GM15510 (cell line): ENCODE results near the gene EFCAB11.

ENCODE experiments used
- POLR2A ChIP-seq: IDR thresholded peaks from 3 replicates; pipeline ENCODE4 v1.6.1; 2011; ENCODE audit warnings: borderline replicate concordance; ENCODE audit not compliant: insufficient read length; ENCODE audit errors: extremely low read depth

The EFCAB11 gene

DNA sequence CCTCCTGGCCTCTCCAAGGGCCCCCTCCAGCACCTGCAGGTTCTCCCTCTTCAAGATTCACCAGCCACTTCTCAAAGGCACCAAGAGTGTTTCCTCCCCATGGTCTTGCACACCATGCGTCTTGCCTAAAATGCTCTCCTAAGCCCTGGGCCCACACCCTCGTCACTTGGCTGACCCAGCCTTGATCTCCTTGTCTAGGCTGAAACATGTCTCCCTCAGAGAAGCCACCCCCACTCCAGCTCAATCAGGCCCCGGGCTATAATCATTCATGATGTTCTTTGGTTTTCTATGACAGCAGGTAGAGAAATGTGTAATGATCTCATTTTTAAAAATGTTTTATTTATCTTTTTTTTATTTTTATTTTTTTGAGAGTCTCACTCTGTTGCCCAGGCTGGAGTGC, 88.1 kb downstream of the EFCAB11 start:
- TF ChIP-seq POLR2A: no peak

DNA sequence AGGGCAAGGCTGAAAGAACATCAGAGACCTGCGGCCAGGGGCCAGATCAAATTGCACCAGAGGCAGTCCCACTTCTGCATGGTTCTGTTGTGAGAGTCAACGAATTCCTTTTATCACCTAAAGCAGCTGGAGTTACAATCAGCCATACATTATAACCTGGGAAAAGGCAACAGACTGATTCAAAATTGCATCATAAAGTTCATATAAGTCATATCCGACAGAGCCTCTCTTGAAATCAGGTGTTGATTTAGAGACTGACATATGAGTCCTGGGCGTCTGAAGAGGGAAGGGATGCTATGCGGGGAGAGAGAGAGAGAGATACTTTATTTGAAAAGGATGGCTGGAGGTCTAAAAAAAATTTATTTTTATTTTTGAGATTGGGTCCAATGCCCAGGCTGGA, 89.4 kb downstream of the EFCAB11 start:
- TF ChIP-seq POLR2A: no peak

DNA sequence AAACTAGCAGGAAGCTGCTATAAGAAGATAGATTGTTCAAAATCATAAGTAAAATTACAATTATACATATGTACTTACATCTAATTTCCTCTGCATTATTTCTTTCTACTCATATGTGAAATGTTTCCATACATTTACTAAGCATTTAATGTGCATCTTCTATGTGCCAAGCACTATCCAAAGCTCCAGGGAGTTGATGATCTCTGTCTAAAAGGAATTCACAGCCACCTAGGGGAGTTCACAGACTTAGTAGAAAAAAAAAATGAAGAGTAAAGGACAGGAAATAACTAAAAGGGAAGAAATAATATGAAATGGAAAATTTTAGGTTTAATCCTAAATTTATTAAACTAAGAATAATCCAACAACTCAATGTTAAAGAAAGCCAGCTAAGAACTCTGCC, 91.7 kb downstream of the EFCAB11 start:
- TF ChIP-seq POLR2A: no peak

DNA sequence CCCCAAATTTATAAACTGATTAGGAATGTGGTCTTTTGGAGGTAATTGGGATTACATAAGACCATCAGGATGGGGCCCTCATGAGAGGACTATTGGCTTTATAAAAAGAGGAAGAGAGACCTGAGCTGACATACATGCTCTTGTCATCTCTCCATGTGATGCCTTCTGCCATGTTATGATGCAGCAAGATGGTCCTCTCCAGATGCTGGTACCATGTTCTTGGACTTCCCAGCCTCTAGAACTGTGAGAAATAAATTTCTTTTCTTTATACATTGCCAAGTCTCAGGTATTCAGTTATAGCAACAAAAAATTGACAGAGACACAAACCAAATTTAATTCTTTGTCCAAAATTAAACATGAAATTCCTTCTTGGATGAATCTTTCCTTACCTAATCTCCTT, 92.9 kb downstream of the EFCAB11 start:
- TF ChIP-seq POLR2A: no peak

DNA sequence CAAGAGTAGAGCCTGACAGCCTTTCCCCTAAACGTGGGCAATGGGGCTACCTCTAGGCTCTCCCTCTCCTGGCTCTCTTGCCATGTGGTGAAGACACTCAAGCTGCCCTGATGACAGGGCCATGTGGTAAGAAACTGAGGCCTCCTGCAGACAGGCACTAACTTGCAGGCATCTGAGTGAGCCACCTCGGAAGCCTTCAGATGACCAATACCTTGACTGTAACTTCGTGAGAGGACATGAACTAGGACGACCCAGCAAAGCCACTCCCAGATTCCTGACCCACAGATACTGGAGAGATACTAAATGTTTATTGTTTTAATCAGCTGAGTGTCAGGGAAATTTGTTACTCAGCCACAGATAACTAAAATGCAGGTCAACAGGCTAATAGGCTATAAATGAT, 96.4 kb downstream of the EFCAB11 start:
- TF ChIP-seq POLR2A: no peak

DNA sequence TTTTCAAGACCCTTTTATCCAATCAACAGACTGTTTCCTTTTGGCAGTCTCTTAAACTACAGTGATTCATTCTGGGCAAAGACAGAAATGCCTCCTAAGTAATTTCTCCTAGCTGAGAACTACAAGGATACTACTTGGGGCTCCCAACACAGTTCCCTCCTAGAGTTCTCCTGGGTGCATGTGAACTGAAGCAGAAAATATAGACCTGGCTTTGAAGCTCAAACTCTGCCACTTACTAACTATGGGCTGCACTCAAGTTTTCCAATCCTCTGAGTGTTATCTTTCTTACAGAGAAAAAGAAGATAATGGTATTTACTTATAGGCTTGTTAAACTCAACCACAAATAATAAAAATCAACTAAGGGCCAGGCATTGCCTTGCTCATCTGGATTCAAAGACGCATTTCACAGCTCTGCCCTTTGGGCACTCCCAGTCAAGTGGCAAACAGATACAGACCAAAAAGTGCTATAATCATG, 97.6 kb downstream of the EFCAB11 start:
- no peak for TF ChIP-seq POLR2A

DNA sequence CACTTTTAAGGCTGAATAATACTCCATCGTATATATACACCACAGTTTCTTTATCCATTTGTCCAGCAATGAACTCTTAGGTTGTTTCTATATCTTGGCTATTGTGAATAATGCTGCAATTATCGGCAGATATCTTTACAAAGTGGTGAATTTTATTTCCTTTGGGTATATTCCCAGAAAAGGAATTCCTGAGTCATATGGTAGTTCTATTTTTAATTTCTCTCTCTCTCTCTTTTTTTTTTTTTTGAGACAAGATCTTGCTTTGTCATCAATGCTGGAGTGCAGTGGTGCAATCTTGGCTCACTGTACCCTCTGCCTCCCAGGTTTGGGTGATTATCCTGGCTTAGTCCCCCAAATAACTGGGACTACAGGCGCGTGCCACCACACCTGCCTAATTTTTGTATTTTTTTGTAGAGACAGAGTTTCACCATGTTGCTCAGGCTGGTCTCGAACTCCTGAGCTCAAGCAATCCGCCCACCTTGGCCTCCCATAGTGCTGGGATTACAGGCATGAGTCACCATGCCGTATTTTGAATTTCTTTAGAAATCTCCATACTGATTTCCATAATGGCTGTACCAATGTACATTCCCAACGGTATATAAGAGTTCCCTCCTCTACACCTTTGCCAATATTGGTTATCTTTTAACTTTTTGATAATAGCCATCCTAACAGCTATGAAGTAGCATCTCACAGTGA, 98.4 kb downstream of the EFCAB11 start:
- no peak for TF ChIP-seq POLR2A

DNA sequence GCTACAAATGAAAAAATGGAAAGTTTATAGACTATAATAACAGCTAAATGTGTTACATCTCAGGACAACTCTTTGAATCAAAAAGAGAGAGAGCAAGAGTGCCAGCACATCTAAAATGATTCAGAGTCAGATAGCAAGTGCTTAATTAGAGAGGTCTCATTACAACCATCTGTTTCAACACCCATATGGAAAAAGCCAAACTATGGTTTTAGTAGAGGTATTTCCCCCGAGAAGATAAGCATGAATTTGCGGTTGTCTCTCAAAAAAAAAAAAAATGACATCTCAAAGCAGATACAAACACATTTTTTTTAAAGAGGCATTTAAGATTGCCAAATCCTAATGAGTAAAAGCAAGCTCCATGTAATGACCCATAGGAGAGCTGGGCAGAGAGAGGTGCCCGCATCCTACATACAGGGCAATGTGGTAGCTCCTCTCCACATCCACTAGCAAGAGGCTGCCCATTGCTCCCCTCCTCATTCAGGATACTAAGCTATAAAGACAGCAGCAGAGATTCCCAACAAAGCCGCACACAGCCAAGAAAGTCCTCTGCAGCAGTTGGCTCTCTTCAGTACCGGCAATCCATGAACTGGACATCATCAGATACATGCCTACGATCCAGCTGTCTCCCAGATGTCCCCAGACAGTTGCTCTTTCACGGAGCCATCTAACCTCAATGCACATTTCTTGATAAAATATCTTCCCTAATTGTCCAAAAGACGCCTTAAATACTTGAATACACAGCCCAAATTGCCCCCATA, 100.4 kb downstream of the EFCAB11 start:
- no peak for TF ChIP-seq POLR2A

DNA sequence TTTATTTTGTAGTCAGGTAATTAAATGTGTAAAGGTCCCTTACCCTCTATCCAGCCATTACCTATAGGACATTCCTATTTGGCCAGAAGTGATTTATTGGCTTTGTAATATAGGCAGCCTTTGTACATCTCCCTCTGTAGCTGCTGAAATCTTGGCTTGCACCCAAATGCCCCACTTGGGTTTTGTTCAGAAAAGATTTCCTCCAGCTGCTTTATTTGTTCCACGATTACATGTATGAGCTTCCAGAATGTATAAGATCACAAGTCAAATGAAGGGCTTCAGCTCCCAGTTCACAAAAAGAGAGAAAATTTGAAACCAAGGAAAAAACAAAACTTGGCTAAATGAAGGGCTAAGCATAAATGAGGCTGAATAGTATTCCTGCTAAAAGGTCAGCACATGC, 103.4 kb downstream of the EFCAB11 start:
- no peak for TF ChIP-seq POLR2A

DNA sequence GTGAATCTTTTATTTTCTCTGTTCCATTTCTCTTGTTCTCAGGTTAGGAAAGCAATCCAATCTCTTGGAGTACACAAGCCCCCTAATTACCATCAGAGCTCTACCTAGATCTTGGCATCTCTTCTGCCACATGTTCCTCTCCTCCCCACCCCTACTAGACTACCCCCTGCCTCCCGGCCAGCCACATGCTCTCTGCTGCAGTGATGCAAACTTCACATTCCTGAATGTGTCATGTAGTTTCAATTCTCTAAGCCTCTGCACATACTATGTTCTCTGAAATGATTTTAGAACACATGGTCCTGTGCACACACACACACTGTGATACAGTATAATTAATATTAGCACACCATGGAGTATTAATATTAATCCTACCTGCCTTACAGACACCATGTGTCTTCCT, 104.6 kb downstream of the EFCAB11 start:
- no peak for TF ChIP-seq POLR2A

DNA sequence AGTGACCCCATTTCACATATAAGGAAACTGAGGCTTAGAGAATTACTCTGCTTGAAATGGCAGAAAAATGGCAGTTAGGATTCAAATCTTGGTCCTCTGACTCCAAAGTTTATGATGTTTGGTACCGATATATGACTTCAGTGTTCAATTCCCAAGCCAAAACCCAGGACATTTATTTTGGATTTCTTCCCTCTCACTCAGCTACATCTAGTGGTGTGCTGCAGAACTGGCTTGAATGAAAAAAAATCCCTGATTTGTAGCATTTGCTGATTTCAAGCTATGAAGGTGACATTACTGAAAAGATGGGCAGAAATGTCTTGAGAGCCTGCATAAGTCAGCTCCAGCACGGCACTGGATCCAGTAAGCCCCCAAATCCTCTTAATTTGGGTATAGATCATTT, 106.4 kb downstream of the EFCAB11 start:
- no peak for TF ChIP-seq POLR2A

DNA sequence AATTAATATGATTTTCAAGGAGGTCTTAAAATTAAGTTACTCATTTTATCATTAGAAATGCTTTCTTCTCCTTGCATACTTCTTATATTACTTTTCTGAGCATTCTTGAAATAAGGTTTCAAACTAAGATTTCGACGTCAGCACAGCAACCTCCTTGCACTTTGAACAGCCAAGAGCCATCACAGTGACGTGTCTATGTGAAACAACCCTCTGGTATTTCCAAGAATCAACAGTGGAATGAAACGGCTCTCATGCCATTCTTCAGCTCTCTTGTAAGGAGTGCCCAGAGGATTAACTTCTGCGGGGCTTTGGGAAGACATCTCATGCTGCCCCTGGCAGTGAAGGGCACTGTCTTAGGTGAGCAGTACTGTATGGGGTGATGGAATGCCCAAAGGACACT, 109.2 kb downstream of the EFCAB11 start:
- no peak for TF ChIP-seq POLR2A

DNA sequence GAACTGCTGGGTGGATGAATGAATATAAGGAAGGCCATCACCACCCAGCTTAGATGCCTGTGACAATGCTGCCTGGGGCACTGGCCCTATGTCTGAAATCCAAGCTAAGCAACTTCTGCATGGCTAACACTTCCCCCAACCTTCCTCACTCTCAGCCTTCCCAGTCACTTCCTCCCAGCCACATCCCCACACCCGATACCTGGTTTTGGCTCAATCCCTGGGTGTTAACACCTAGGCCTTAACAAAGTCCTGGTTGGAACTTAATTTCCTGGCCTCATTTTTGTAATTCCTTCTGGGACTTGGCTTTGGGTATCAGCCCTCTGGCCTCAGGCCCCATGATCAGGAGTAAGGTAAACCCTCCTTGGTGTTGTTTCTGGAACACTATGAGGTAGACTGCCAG, 110.0 kb downstream of the EFCAB11 start:
- TF ChIP-seq POLR2A: no peak

DNA sequence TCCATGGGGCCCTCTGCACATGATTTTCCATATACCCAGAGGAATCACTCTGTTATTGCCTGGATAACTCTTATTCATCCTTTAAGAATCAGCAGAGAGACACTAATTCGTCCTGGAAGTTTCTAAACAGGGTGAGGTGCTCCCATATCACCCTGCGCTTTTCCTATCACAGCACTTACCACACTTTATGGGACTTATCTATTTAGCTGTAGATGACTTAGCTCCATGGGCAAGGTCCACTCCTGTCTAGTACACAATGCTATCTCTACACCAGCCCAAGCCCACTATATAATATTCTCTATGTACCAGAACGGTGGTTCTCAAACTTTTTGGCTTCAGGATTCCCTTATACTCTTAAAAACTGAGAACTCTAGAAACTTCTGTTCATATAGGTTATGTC, 111.7 kb downstream of the EFCAB11 start:
- TF ChIP-seq POLR2A: no peak

DNA sequence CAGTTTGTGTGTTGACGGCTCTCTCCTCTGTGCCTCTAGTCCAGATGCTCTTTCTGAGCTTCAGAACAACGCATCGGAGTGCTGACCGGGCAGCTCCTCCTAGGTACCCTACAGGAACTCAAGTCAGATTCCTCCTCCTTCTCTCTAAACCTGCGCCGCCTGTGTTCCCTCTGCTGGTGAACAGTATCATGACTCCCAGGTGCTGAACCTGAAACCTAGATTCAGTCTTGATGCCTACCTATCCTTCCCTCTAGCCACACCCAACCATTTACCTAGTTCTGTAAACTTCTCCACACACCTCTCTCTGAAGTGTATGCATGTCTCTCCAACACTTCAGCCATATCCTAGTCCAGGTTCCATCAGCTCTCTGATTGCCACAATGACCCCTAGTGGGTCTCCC, 112.7 kb downstream of the EFCAB11 start:
- no peak for TF ChIP-seq POLR2A

DNA sequence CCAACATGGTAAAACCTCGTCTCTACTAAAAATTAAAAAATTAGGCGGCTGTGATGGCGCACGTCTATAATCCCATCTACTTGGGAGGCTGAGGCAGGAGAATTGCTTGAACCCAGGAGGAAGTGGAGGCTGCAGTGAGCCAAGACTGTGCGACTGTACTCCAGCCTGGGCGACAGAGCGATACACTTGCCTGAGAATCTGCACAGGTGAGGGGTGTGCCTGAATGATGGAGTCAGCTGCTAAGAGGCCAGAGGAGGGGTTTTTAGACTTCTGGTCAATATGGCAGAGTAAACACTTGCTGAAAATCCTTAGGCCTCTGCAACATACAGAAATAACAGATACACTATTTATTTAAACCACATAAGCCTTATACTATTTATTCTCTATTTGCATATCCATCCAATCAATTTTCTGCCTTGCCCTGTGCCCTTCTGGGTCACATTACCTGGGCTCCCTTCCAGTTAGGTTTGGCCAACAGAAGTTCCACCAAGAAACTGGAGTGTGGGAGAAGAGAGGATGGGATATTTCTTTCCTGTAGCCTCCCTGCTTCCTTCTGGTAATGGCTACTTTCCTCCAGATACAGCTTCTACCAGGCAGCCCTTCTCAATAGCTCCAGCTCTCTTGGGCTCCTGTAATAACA, 117.6 kb downstream of the EFCAB11 start:
- no peak for TF ChIP-seq POLR2A
